ENCODE measurements around the gene MED13L. TPM values are rescaled to one million over a fixed set of nuclear protein-coding genes. Genes with fewer than 3 reads are reported as not detected.

Gene MED13L
- total RNA-seq, 3 donors from 2014 or later: 248 to 387 (median 279) TPM

DNA sequence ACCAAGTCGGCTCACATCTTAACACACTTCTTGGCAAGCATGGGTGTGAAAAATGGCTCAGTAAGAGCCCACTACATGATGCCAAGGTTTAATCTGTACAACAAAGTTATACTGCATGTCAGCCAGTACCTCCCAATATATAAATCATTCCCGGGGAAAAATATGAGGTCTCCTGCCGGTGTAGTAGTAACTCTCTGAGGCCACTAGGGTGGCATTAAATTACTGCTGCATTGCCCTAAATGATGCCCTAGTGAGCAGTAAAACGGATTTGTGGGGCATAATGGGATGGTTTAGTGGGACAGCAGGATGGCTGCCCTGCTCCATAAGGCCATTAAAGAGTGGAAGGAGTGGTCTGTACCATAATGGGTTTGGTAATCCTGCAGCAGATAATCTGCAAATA is 267.7 kb downstream of the MED13L start:
- TF ChIP-seq POLR2AphosphoS5 (IDR thresholded peaks at IDR 0.05) (no peak), POLR2A (IDR thresholded peaks at IDR 0.05) (no peak)
- TF ChIP-seq, protein P1, sequence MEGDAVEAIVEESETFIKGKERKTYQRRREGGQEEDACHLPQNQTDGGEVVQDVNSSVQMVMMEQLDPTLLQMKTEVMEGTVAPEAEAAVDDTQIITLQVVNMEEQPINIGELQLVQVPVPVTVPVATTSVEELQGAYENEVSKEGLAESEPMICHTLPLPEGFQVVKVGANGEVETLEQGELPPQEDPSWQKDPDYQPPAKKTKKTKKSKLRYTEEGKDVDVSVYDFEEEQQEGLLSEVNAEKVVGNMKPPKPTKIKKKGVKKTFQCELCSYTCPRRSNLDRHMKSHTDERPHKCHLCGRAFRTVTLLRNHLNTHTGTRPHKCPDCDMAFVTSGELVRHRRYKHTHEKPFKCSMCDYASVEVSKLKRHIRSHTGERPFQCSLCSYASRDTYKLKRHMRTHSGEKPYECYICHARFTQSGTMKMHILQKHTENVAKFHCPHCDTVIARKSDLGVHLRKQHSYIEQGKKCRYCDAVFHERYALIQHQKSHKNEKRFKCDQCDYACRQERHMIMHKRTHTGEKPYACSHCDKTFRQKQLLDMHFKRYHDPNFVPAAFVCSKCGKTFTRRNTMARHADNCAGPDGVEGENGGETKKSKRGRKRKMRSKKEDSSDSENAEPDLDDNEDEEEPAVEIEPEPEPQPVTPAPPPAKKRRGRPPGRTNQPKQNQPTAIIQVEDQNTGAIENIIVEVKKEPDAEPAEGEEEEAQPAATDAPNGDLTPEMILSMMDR (IDR thresholded peaks at IDR 0.05): no peak
- H3K4me3 ChIP-seq: no peak overlapping the region
- DNase-seq (ENCODE audit: low spot score in 2 of 2): no peak
- no peaks in the 10 kb centered on the region for H3K27me3 ChIP-seq
- no peak overlapping the region for H3K27ac ChIP-seq
- peaks cover 5% of the 10 kb centered on the region for H3K36me3 ChIP-seq
- no peaks in the 10 kb centered on the region for H3K9me3 ChIP-seq
- no peaks in the 10 kb centered on the region for H3K4me1 ChIP-seq
- intact Hi-C loops (cut with DNase I; ENCODE audit: low total_unique reads): no loop called here

DNA sequence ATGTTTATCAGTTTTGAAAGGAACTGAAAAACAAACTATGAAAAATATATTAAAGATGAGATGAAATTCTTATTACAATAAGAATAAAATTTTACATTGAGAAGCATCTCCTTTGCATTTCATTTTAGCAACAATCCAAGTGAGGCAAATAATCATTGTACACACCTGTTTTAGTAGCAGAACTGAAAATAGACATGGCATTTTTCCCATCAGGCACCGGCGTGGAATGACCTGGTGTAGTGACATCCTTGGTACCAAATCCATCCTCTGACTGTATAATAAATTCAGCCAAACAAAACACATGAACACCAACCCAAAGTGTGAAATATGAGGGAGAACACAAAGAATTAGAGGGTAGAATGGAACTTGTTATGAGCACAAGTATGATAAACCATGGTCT is 271.4 kb downstream of the MED13L start:
- TF ChIP-seq, protein P1 (IDR thresholded peaks at IDR 0.05): no peak
- TF ChIP-seq POLR2AphosphoS5 (IDR thresholded peaks at IDR 0.05) (no peak), POLR2A (IDR thresholded peaks at IDR 0.05) (no peak)
- no peak overlapping the region for H3K4me3 ChIP-seq
- H3K36me3 ChIP-seq: peaks cover 8% of the 10 kb centered on the region
- intact Hi-C loops (cut with DNase I; ENCODE audit: low total_unique reads): no loop called here
- no peaks in the 10 kb centered on the region for H3K9me3 ChIP-seq
- H3K4me1 ChIP-seq: no peaks in the 10 kb centered on the region
- no peak overlapping the region for H3K27ac ChIP-seq
- no peaks in the 10 kb centered on the region for H3K27me3 ChIP-seq
- DNase-seq (ENCODE audit: low spot score in 2 of 2): no peak

DNA sequence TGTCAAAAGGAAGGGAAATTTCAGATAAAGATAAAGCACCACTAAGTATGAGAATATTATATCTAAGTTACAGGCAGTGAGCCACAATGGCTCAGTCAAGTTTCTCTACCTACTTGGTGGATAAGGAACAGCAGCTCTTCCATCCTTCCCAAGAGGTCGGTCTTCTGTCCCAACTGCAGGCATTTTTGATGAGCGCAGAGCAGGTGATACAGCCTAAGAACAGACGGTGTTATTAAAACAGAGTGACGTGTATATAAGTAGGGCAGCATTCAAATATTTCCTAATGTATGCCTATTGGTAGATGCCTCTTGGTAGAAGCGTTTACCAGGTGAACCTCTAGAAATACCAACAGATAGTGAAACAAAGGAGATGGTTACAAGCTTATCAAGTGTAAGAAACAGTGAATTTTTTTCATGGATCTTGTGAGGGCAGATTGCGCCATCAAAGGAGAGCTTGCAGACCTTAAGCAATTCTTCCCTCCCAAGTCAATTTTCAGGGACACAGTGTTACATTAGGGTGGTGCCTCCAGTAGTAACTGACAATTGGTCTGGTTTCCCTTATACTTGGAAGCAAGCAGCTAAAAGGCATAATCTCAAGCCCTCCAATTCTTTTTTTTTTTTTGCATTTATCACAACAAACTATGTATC is 274.5 kb downstream of the MED13L start:
- DNase-seq (ENCODE audit: low spot score in 2 of 2): no peak
- intact Hi-C loops (cut with DNase I; ENCODE audit: low total_unique reads): no loop called here
- Histone ChIP-seq H3K9me3 (no peaks in the 10 kb centered on the region), H3K4me1 (peaks cover 0 to 9% of the 10 kb centered on the region in 2 donors), H3K27ac (no peak overlapping the region), H3K4me3 (peak overlapping the region in 1 of 3 donors; percentile 6), H3K27me3 (no peaks in the 10 kb centered on the region), H3K36me3 (peaks cover 8% of the 10 kb centered on the region)
- TF ChIP-seq POLR2A (IDR thresholded peaks at IDR 0.05): no peak
- TF ChIP-seq POLR2AphosphoS5 (IDR thresholded peaks at IDR 0.05): peak in 1 of 3 donors; percentile 23

GRCh38 chr12:116000252-116000651 is 277.2 kb downstream of the MED13L start:
- DNase-seq (ENCODE audit: low spot score in 2 of 2): no peak
- H3K36me3 ChIP-seq: peaks cover 14% of the 10 kb centered on the region
- H3K27me3 ChIP-seq: no peaks in the 10 kb centered on the region
- H3K27ac ChIP-seq: no peak overlapping the region
- H3K4me3 ChIP-seq: no peak overlapping the region
- intact Hi-C loops (cut with DNase I; ENCODE audit: low total_unique reads): no loop called here
- no peaks in the 10 kb centered on the region for H3K9me3 ChIP-seq
- peaks cover 0 to 9% of the 10 kb centered on the region in 2 donors for H3K4me1 ChIP-seq
- TF ChIP-seq POLR2A (IDR thresholded peaks at IDR 0.05) (no peak), POLR2AphosphoS5 (IDR thresholded peaks at IDR 0.05) (no peak)
- TF ChIP-seq, protein P1 (IDR thresholded peaks at IDR 0.05): no peak

GRCh38 chr12:115999582-115999981 is 277.9 kb downstream of the MED13L start:
- Histone ChIP-seq H3K4me1 (peaks cover 0 to 9% of the 10 kb centered on the region in 2 donors), H3K27ac (peak overlapping the region in 1 of 2 donors; percentile 66), H3K9me3 (no peaks in the 10 kb centered on the region), H3K36me3 (peaks cover 14% of the 10 kb centered on the region), H3K27me3 (no peaks in the 10 kb centered on the region), H3K4me3 (no peak overlapping the region)
- intact Hi-C loops (cut with DNase I; ENCODE audit: low total_unique reads): no loop called here
- TF ChIP-seq, protein P1 (IDR thresholded peaks at IDR 0.05): no peak
- TF ChIP-seq POLR2A (IDR thresholded peaks at IDR 0.05) (no peak), POLR2AphosphoS5 (IDR thresholded peaks at IDR 0.05) (no peak)
- no peak for DNase-seq (ENCODE audit: low spot score in 2 of 2)

All from breast epithelium (tissue), 4 donors.